ENCODE data around the gene GSDMA.

DNA sequence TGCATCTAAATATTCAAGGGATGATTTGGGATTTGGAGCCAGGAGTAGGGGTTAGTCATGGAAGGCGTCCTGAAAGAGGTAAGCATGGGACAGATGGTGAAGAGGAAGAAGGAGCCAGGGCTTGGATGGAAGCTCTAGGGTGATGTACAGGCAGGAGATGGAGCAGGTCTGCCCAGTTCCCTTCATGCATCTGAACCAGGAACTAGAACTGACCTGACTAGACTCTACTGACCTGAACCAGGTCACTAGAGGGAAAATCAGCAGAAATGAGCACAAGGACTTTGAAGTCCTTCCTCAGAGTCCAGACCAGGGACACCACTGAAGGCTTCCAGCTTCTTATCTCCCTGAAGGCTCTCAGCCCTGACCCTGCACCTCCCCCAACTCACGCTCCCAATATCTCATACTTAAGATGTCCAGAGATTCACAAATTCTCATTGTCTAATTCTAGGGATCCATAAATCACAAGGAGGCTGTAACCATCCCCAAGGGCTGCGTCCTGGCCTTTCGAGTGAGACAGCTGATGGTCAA is 8.3 kb downstream of the GSDMA start:
- TF ChIP-seq POLR2A (IDR thresholded peaks at IDR 0.05; ENCODE audit: low read length) (no peak), GATA1 (IDR thresholded peaks at IDR 0.05; ENCODE audit: low read depth, low read length) (no peak)
